Naive thymus-derived CD4-positive, alpha-beta T cell (primary cell): Measurements from ENCODE around the gene MECP2. TPM values are rescaled to one million over a fixed set of nuclear protein-coding genes. Genes with fewer than 3 reads are reported as not detected.

Source experiments
- ATAC-seq: fragments of 150-1000 bp; cut with Tn5 transposase; 2 replicates; pipeline ENCODE4 v1.10.0; 2021; ENCODE audit warnings: mild to moderate bottlenecking, moderate library complexity
- CTCF ChIA-PET: fragments of 350-600 bp; sonication (Branson Sonifier 250); formaldehyde crosslinking; loops from one replicate; lab custom pipeline; 2021; ENCODE audit warnings: antibody characterized with exemption; lab: Charles Lee
- POLR2A ChIA-PET: fragments of 350-600 bp; sonication (Branson Sonifier 250); formaldehyde crosslinking; loops from one replicate; lab custom pipeline; 2021; ENCODE audit warnings: antibody characterized with exemption, inconsistent platforms; lab: Charles Lee
- DNase-seq, 9 donors: peaks; one replicate each; pipeline versions ENCODE4 v3.0.0 to v3.0.0-alpha.2; 2020 to 2022; ENCODE audit warnings: mixed read lengths in 1 of 9
- H3K27ac ChIP-seq: one replicate; pipeline ENCODE4 v1.7.0; 2013; ENCODE audit warnings: mild to moderate bottlenecking, low read depth, low read length, moderate library complexity
- H3K27me3 ChIP-seq, 2 donors: one replicate each; pipeline ENCODE4 v1.7.0; 2013; ENCODE audit warnings: low read length in 2 of 2, mild to moderate bottlenecking in 2 of 2, moderate library complexity in 2 of 2; ENCODE audit not compliant: control insufficient read depth in 2 of 2, insufficient read depth in 2 of 2
- H3K36me3 ChIP-seq, 3 experiments: 1 replicate in 2 of 3; 2 replicates in 1 of 3; pipeline ENCODE4 v1.7.0; 2013; ENCODE audit warnings: low read length in 3 of 3, mild to moderate bottlenecking in 3 of 3, moderate library complexity in 1 of 3; ENCODE audit not compliant: insufficient read depth in 3 of 3, control insufficient read depth in 2 of 3
- H3K4me1 ChIP-seq, 2 donors: one replicate each; pipeline ENCODE4 v1.7.0; 2013; ENCODE audit warnings: low read length in 2 of 2, mild to moderate bottlenecking in 2 of 2, moderate library complexity in 1 of 2; ENCODE audit not compliant: control insufficient read depth in 2 of 2, insufficient read depth in 2 of 2
- H3K4me3 ChIP-seq: 2 replicates; pipeline ENCODE4 v1.7.0; 2013; ENCODE audit warnings: mild to moderate bottlenecking, low read length
- H3K9me3 ChIP-seq, 3 experiments: 1 replicate in 2 of 3; 2 replicates in 1 of 3; pipeline ENCODE4 v1.7.0; 2013; ENCODE audit warnings: low read length in 3 of 3; ENCODE audit not compliant: control insufficient read depth in 2 of 3
- H3K27ac Mint-ChIP-seq, 9 donors: one replicate each; pipeline ENCODE4 v1.8.0; 2020 to 2022; ENCODE audit warnings: mixed read lengths in 9 of 9, mild to moderate bottlenecking in 8 of 9, moderate library complexity in 5 of 9, inconsistent platforms in 2 of 9
- H3K27me3 Mint-ChIP-seq, 5 donors: one replicate each; pipeline ENCODE4 v1.8.0; 2021 to 2022; ENCODE audit warnings: mixed read lengths in 5 of 5, mild to moderate bottlenecking in 1 of 5
- H3K36me3 Mint-ChIP-seq, 5 donors: one replicate each; pipeline ENCODE4 v1.8.0; 2020 to 2022; ENCODE audit warnings: mixed read lengths in 5 of 5, mild to moderate bottlenecking in 3 of 5, inconsistent platforms in 1 of 5
- H3K4me1 Mint-ChIP-seq, 7 donors: one replicate each; pipeline ENCODE4 v1.8.0; 2020 to 2022; ENCODE audit warnings: mixed read lengths in 7 of 7, mild to moderate bottlenecking in 3 of 7, inconsistent platforms in 1 of 7
- H3K4me3 Mint-ChIP-seq, 10 donors: one replicate each; pipeline ENCODE4 v1.8.0; 2020 to 2022; ENCODE audit warnings: mild to moderate bottlenecking in 10 of 10, mixed read lengths in 10 of 10, moderate library complexity in 6 of 10, inconsistent platforms in 2 of 10
- H3K9me3 Mint-ChIP-seq, 11 donors: one replicate each; pipeline ENCODE4 v1.8.0; 2020 to 2022; ENCODE audit warnings: mixed read lengths in 11 of 11, mild to moderate bottlenecking in 4 of 11, inconsistent platforms in 1 of 11, moderate library complexity in 1 of 11
- intact Hi-C, 2 donors: fragments of 100-400 bp; cut with micrococcal nuclease; formaldehyde crosslinking; loops; one replicate each; pipeline ENCODE4 v1.15.1; 2023
- polyA plus RNA-seq, 2 donors: library from polyadenylated mRNA; unstranded; fragments of 300-500 nt; fragmentation: Illumina TruSeq; gene quantifications; one replicate each; pipeline ENCODE4 v1.2.3, GENCODE V29; 2021
- total RNA-seq, 6 experiments: library from RNA in 5 of 6; stranded (reverse) in 5 of 6; gene quantifications; 1 replicate in 5 of 6; 2 replicates in 1 of 6; pipeline ENCODE4 v1.2.3 and lab custom pipeline; 2021 to 2026

MECP2 gene
- total and polyA plus RNA-seq, 7 experiments from 2014 or later = 12.1 to 155 (median 97.9) TPM

- Mint-ChIP-seq H3K27ac (peak overlapping the region in 5 of 9 donors; percentile 8 to 79 (median 17)), H3K4me3 (peak overlapping the region in 8 of 10 donors; percentile 17 to 90 (median 82)), H3K4me1 (peaks cover 0 to 22% (median 14%) of the 10 kb centered on the region in 7 donors), H3K27me3 (no peaks in the 10 kb centered on the region), H3K9me3 (no peaks in the 10 kb centered on the region), H3K36me3 (peaks cover 0 to 10% (median 0%) of the 10 kb centered on the region in 5 donors)
- Histone ChIP-seq H3K36me3 (peaks cover 0 to 18% (median 0%) of the 10 kb centered on the region in 3 experiments), H3K4me1 (peaks cover 4 to 6% of the 10 kb centered on the region in 2 donors), H3K27ac (peak overlapping the region; percentile 78), H3K27me3 (no peaks in the 10 kb centered on the region), H3K9me3 (no peaks in the 10 kb centered on the region), H3K4me3 (no peak overlapping the region)
- intact Hi-C loops = no loop called here
- POLR2A ChIA-PET = interaction anchor here (1.4 to 2.3 kb wide), 3 partner anchors 33 to 381 kb away, joined by 4 to 7 read pairs (median 6); partner anchors contain the start of gene RPL10
- DNase-seq (no peak), ATAC-seq (no peak)
- CTCF ChIA-PET = interaction anchor here (0.7 to 1.0 kb wide), 2 partner anchors 28 to 529 kb away, joined by 3 to 5 read pairs; partner anchors contain the start of gene IKBKG
These were observed 79.6 kb downstream of the MECP2 start for GRCh38 chrX:154017766-154018517.

GRCh38 chrX:154016366-154017076 is 81.0 kb downstream of the MECP2 start:
- Mint-ChIP-seq H3K27me3 (no peaks in the 10 kb centered on the region), H3K4me1 (peaks cover 0 to 22% (median 14%) of the 10 kb centered on the region in 7 donors), H3K36me3 (peaks cover 0 to 10% (median 0%) of the 10 kb centered on the region in 5 donors), H3K9me3 (no peaks in the 10 kb centered on the region), H3K4me3 (no peak overlapping the region), H3K27ac (no peak overlapping the region)
- Histone ChIP-seq H3K4me3 (no peak overlapping the region), H3K36me3 (peaks cover 0 to 32% (median 0%) of the 10 kb centered on the region in 3 experiments), H3K4me1 (peaks cover 4 to 6% of the 10 kb centered on the region in 2 donors), H3K27me3 (no peaks in the 10 kb centered on the region), H3K27ac (no peak overlapping the region), H3K9me3 (no peaks in the 10 kb centered on the region)
- POLR2A ChIA-PET = interaction anchor here (1.4 kb wide), 1 partner anchor 382 kb away, joined by 4 read pairs; the partner anchor contains the start of gene RPL10
- intact Hi-C loops = no loop called here
- DNase-seq = no peak
- CTCF ChIA-PET = interaction anchor here (1.0 kb wide), 1 partner anchor 27 kb away, joined by 3 read pairs; no protein-coding TSS in a partner anchor
- no peak for ATAC-seq

GRCh38 chrX:154015581-154016264 is 81.8 kb downstream of the MECP2 start:
- CTCF ChIA-PET = no interaction called here
- no peaks in the 10 kb centered on the region for H3K9me3 Mint-ChIP-seq
- ATAC-seq (no peak), DNase-seq (no peak)
- POLR2A ChIA-PET = no interaction called here
- peaks cover 4 to 6% of the 10 kb centered on the region in 2 donors for H3K4me1 ChIP-seq
- no peak overlapping the region for H3K27ac ChIP-seq
- intact Hi-C loops = no loop called here
- H3K36me3 ChIP-seq = peaks cover 0 to 35% (median 0%) of the 10 kb centered on the region in 3 experiments
- no peaks in the 10 kb centered on the region for H3K9me3 ChIP-seq
- H3K27me3 Mint-ChIP-seq = no peaks in the 10 kb centered on the region
- H3K36me3 Mint-ChIP-seq = peaks cover 0 to 10% (median 0%) of the 10 kb centered on the region in 5 donors
- H3K4me1 Mint-ChIP-seq = peaks cover 0 to 22% (median 14%) of the 10 kb centered on the region in 7 donors
- no peak overlapping the region for H3K4me3 ChIP-seq
- peak overlapping the region in 1 of 9 donors; percentile 18 for H3K27ac Mint-ChIP-seq
- H3K27me3 ChIP-seq = no peaks in the 10 kb centered on the region
- peak overlapping the region in 2 of 10 donors; percentile 17 to 41 for H3K4me3 Mint-ChIP-seq

- intact Hi-C loops = loop anchor here in 1 of 2 donors (5.0 kb wide), 1 partner anchor 42 kb away; the partner anchor contains the start of genes HCFC1 and TMEM187
- no peaks in the 10 kb centered on the region for H3K9me3 Mint-ChIP-seq
- H3K9me3 ChIP-seq = no peaks in the 10 kb centered on the region
- peaks cover 0 to 17% (median 8%) of the 10 kb centered on the region in 7 donors for H3K4me1 Mint-ChIP-seq
- ChIA-PET CTCF (interaction anchor here (1.2 to 1.6 kb wide), 4 partner anchors 8 to 77 kb away, joined by 3 to 5 read pairs (median 4); no protein-coding TSS in a partner anchor), POLR2A (interaction anchor here (0.6 to 3.0 kb wide), 5 partner anchors 13 to 80 kb away, joined by 3 to 12 read pairs (median 4); partner anchors contain the start of genes HCFC1 and TMEM187)
- no peak overlapping the region for H3K27ac ChIP-seq
- H3K4me3 Mint-ChIP-seq = peak overlapping the region in 1 of 10 donors; percentile 30
- H3K27me3 Mint-ChIP-seq = no peaks in the 10 kb centered on the region
- no peak overlapping the region for H3K4me3 ChIP-seq
- ATAC-seq (no peak), DNase-seq (no peak)
- peaks cover 0 to 6% (median 0%) of the 10 kb centered on the region in 5 donors for H3K36me3 Mint-ChIP-seq
- no peaks in the 10 kb centered on the region for H3K4me1 ChIP-seq
- peak overlapping the region in 5 of 9 donors; percentile 9 to 56 (median 22) for H3K27ac Mint-ChIP-seq
- H3K27me3 ChIP-seq = no peaks in the 10 kb centered on the region
- H3K36me3 ChIP-seq = peaks cover 0 to 40% (median 0%) of the 10 kb centered on the region in 3 experiments
These were observed 82.8 kb downstream of the MECP2 start for GRCh38 chrX:154014429-154015380.

- H3K27ac Mint-ChIP-seq = peak overlapping the region in 4 of 9 donors; percentile 12 to 84 (median 68)
- no peak overlapping the region for H3K27ac ChIP-seq
- POLR2A ChIA-PET = interaction anchor here (0.6 to 3.0 kb wide), 6 partner anchors 12 to 81 kb away, joined by 3 to 12 read pairs (median 4); partner anchors contain the start of genes HCFC1 and TMEM187
- H3K4me3 Mint-ChIP-seq = no peak overlapping the region
- H3K4me3 ChIP-seq = no peak overlapping the region
- intact Hi-C loops = loop anchor here (1.0 to 5.0 kb wide), 5 partner anchors 37 to 521 kb away; partner anchors contain the start of genes HCFC1 (in 2 of the 2) and TMEM187 (in 1 of the 2)
- peaks cover 0 to 17% (median 8%) of the 10 kb centered on the region in 7 donors for H3K4me1 Mint-ChIP-seq
- H3K36me3 Mint-ChIP-seq = peaks cover 0 to 4% (median 0%) of the 10 kb centered on the region in 5 donors
- ATAC-seq = peak; percentile 83
- peaks cover 0 to 40% (median 0%) of the 10 kb centered on the region in 3 experiments for H3K36me3 ChIP-seq
- DNase-seq = peak; percentile 24 to 66 (median 47)
- no peaks in the 10 kb centered on the region for H3K9me3 Mint-ChIP-seq
- no peaks in the 10 kb centered on the region for H3K9me3 ChIP-seq
- H3K4me1 ChIP-seq = no peaks in the 10 kb centered on the region
- H3K27me3 Mint-ChIP-seq = no peaks in the 10 kb centered on the region
- CTCF ChIA-PET = interaction anchor here (0.7 to 1.6 kb wide), 7 partner anchors 9 to 1072 kb away, joined by 3 to 5 read pairs (median 3); no protein-coding TSS in a partner anchor
- no peaks in the 10 kb centered on the region for H3K27me3 ChIP-seq
These were observed 83.7 kb downstream of the MECP2 start for GRCh38 chrX:154013614-154014360.
